CD4-positive, alpha-beta T cell treated with Interferon alpha-2 for 1 hour (primary cell): ENCODE results near the gene PPP1R13L.
"Not testable (repeated sequence)": the region's sequence is repeated elsewhere in the genome, so short reads cannot be mapped to it uniquely, and the experiment has no call there.

Experiments used
- DNase-seq, 2 donors: peaks; one replicate each; pipeline ENCODE4 v3.0.0-alpha.2; 2020 to 2022

The PPP1R13L gene

GRCh38 chr19:45344621-45345505, 60.0 kb downstream of the PPP1R13L start:
- DNase-seq, result no peak

DNA sequence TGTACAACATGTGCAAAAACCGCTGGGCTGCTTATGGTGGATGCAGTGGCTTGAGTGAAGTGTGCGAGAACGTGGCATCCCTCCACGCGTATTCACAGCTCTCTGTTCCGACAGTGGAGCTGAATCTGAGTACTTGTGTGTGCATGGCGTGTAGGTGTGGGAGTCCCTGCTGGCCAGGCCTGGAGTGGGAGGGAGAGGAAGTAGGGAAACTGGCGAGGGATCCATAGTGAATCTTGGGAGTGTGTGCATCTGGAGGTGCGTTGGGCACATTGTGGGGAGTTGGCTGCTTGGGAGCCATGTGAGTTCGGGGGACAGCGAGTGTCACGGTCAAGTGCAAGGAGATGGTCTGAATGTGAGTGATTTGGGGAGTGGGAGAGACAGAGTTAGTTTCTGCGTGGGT, 62.0 kb downstream of the PPP1R13L start:
- no peak for DNase-seq

- DNase-seq, result no peak
Measured at GRCh38 chr19:45340899-45341453, 63.9 kb downstream of the PPP1R13L start.

GRCh38 chr19:45340232-45340898, 64.5 kb downstream of the PPP1R13L start, which contains the start of gene KLC3:
Gene KLC3 (plus strand): TSS chr19:45340750. CDS start chr19:45345542, 4,792 bp downstream.
- DNase-seq, result peak in 1 of 2 donors; percentile 43

GRCh38 chr19:45339629-45340028, 65.2 kb downstream of the PPP1R13L start:
- no peak for DNase-seq

- no peak for DNase-seq
Measured at GRCh38 chr19:45336696-45337251, 68.1 kb downstream of the PPP1R13L start.

GRCh38 chr19:45334881-45335280, 70.0 kb downstream of the PPP1R13L start:
- not testable (repeated sequence) for DNase-seq

- DNase-seq, result no peak
Measured at GRCh38 chr19:45333609-45334303, 71.1 kb downstream of the PPP1R13L start.

GRCh38 chr19:45331411-45331810, 73.5 kb downstream of the PPP1R13L start:
- no peak for DNase-seq
